Measurements from ENCODE around the gene AFG1L. TPM values are rescaled to one million over a fixed set of nuclear protein-coding genes. Genes with fewer than 3 reads are reported as not detected.
A peak's percentile ranks its signal among the peaks of the same experiment; 100 is the strongest.

The AFG1L gene
- total RNA-seq, 4 donors from 2014 or later: 2.8 to 10.5 (median 3.9) TPM

GRCh38 chr6:108556250-108556649 lies 261.4 kb downstream of the AFG1L start:
- H3K27ac ChIP-seq: peak overlapping the region; percentile 21 to 100 (median 98)
- TF ChIP-seq CTCF (IDR thresholded peaks at IDR 0.05) (no peak), POLR2A (IDR thresholded peaks at IDR 0.05) (no peak)
- no peaks in the 10 kb centered on the region for H3K27me3 ChIP-seq
- H3K4me3 ChIP-seq: no peak overlapping the region
- intact Hi-C loops (cut with DNase I): loop anchor here (10.0 kb wide), 1 partner anchor 449 kb away; no protein-coding TSS in a partner anchor
- no peaks in the 10 kb centered on the region for H3K9me3 ChIP-seq
- H3K36me3 ChIP-seq: no peaks in the 10 kb centered on the region
- DNase-seq: no peak
- 93 to 94% methylated on average over 5 of the region's 5 CpGs for WGBS, 2 donors
- peaks cover 15 to 31% (median 16%) of the 10 kb centered on the region in 3 donors for H3K4me1 ChIP-seq

GRCh38 chr6:108556866-108557493 lies 262.1 kb downstream of the AFG1L start:
- no peak for DNase-seq
- peak overlapping the region; percentile 69 to 98 (median 80) for H3K4me3 ChIP-seq
- TF ChIP-seq POLR2A (IDR thresholded peaks at IDR 0.05) (no peak), CTCF (IDR thresholded peaks at IDR 0.05) (no peak)
- 45 to 65% methylated on average over 10 to 15 of the region's 16 CpGs for WGBS, 2 donors
- H3K4me1 ChIP-seq: peaks cover 15 to 34% (median 16%) of the 10 kb centered on the region in 3 donors
- peak overlapping the region; percentile 95 to 100 (median 98) for H3K27ac ChIP-seq
- H3K36me3 ChIP-seq: no peaks in the 10 kb centered on the region
- H3K9me3 ChIP-seq: no peaks in the 10 kb centered on the region
- intact Hi-C loops (cut with DNase I): loop anchor here (10.0 kb wide), 1 partner anchor 448 kb away; no protein-coding TSS in a partner anchor
- no peaks in the 10 kb centered on the region for H3K27me3 ChIP-seq

GRCh38 chr6:108557494-108558371 lies 262.9 kb downstream of the AFG1L start:
- TF ChIP-seq POLR2A (IDR thresholded peaks at IDR 0.05): peak in 2 of 4 donors; percentile 42 to 45
- no peak for TF ChIP-seq CTCF (IDR thresholded peaks at IDR 0.05)
- WGBS, 2 donors: 1% methylated on average over 28 to 39 of the region's 105 CpGs

GRCh38 chr6:108558372-108559096 lies 263.7 kb downstream of the AFG1L start:
- H3K9me3 ChIP-seq: no peaks in the 10 kb centered on the region
- peak; percentile 91 for DNase-seq
- TF ChIP-seq CTCF (IDR thresholded peaks at IDR 0.05): no peak
- peak in 3 of 4 donors; percentile 28 to 86 (median 81) for TF ChIP-seq POLR2A (IDR thresholded peaks at IDR 0.05)
- WGBS, 2 donors: 0% methylated on average over 24 to 33 of the region's 58 CpGs
- peak overlapping the region; percentile 95 to 100 (median 98) for H3K27ac ChIP-seq
- H3K36me3 ChIP-seq: no peaks in the 10 kb centered on the region
- no peaks in the 10 kb centered on the region for H3K27me3 ChIP-seq
- H3K4me1 ChIP-seq: peaks cover 15 to 50% (median 16%) of the 10 kb centered on the region in 3 donors
- intact Hi-C loops (cut with DNase I): loop anchor here (10.0 kb wide), 1 partner anchor 446 kb away; no protein-coding TSS in a partner anchor
- peak overlapping the region; percentile 69 to 98 (median 80) for H3K4me3 ChIP-seq

More at GRCh38 chr6:108557494-108558371, 262.9 kb downstream of the AFG1L start:
- peak overlapping the region; percentile 69 to 98 (median 80) for H3K4me3 ChIP-seq
- intact Hi-C loops (cut with DNase I): loop anchor here (10.0 kb wide), 1 partner anchor 447 kb away; no protein-coding TSS in a partner anchor
- H3K27me3 ChIP-seq: no peaks in the 10 kb centered on the region
- peak overlapping the region; percentile 95 to 100 (median 98) for H3K27ac ChIP-seq
- H3K4me1 ChIP-seq: peaks cover 15 to 42% (median 16%) of the 10 kb centered on the region in 3 donors
- H3K9me3 ChIP-seq: no peaks in the 10 kb centered on the region
- DNase-seq: peak; percentile 48
- H3K36me3 ChIP-seq: no peaks in the 10 kb centered on the region
